Stimulated activated memory B cell treated with anti-CD40 and anti-IgM and Interleukin-4, amounts not matched to agents 10 μg/mL and 1 μg/mL and 100 μg/mL, for 72 hours (primary cell): ENCODE data around the gene GLYATL1.

Experiments
- ATAC-seq: fragments of 150-1000 bp; cut with Tn5 transposase; 2 replicates; pipeline ENCODE4 v1.10.0; 2021
- H3K27ac Mint-ChIP-seq: one replicate; pipeline ENCODE4 v1.8.0; 2022; ENCODE audit warnings: mild to moderate bottlenecking, mixed read lengths
- H3K27me3 Mint-ChIP-seq: one replicate; pipeline ENCODE4 v1.8.0; 2022; ENCODE audit warnings: mixed read lengths
- H3K36me3 Mint-ChIP-seq: one replicate; pipeline ENCODE4 v1.8.0; 2022; ENCODE audit warnings: mixed read lengths
- H3K4me1 Mint-ChIP-seq: one replicate; pipeline ENCODE4 v1.8.0; 2022; ENCODE audit warnings: mixed read lengths
- H3K4me3 Mint-ChIP-seq: one replicate; pipeline ENCODE4 v1.8.0; 2022; ENCODE audit warnings: mild to moderate bottlenecking, moderate library complexity, mixed read lengths
- H3K9me3 Mint-ChIP-seq: one replicate; pipeline ENCODE4 v1.8.0; 2022; ENCODE audit warnings: mixed read lengths

Gene GLYATL1

DNA sequence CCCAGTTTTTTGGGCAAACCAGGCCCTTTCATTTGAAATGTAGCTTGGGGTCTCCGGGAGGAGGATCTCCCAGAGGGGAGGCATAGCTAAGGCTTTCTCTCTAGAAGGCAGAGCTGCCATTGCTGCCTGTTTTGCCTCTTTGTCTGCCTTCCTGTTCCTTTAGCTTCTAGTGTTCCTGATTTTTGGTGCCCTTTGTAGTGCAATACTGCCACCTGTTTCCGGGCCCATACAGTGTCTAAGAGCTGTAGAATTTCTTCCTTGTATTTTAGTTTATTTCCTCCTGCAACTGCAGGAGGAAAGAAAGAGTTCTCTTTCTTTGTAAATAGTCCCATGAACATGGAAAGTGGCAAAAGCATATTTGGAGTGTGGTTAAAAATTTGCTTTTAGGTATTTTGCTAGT, 19.3 kb upstream of the GLYATL1 start:
- Mint-ChIP-seq H3K36me3 (no peaks in the 10 kb centered on the region), H3K9me3 (peaks cover 17% of the 10 kb centered on the region), H3K27me3 (peaks cover 16% of the 10 kb centered on the region), H3K27ac (no peak overlapping the region), H3K4me3 (no peak overlapping the region), H3K4me1 (peaks cover 12% of the 10 kb centered on the region)
- no peak for ATAC-seq

DNA sequence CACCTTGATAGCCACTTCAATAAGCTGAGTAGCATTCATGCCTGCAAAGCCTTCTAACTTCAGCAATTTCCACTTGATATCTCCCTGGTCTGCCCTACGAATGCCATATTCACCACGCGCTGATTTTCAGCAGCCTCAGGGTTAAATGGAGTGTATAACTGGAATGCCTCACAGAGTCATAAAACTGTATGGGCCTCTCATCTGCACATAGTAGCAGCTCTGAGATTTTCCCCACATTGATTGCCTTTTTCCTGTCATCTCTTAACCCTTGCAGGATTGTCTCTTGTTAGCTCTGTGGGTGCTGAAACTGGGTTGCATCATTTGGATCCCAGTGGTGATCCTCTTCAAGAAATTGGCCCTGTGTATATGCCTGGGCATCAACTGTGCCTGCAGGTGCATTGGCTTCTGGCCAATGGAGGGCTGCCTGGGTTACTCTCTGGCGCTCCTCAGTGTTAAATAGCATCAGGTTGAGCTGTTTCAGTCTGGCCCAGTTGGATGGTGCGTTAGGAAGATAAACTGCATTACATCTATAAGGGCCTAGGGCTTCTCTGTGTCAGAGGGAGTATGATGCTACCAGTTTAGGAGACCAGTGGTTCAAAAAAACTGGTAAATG, 17.4 kb upstream of the GLYATL1 start:
- H3K27me3 Mint-ChIP-seq = peaks cover 10% of the 10 kb centered on the region
- peaks cover 8% of the 10 kb centered on the region for H3K9me3 Mint-ChIP-seq
- H3K4me1 Mint-ChIP-seq = peaks cover 12% of the 10 kb centered on the region
- ATAC-seq = no peak
- no peak overlapping the region for H3K27ac Mint-ChIP-seq
- no peak overlapping the region for H3K4me3 Mint-ChIP-seq
- H3K36me3 Mint-ChIP-seq = no peaks in the 10 kb centered on the region

DNA sequence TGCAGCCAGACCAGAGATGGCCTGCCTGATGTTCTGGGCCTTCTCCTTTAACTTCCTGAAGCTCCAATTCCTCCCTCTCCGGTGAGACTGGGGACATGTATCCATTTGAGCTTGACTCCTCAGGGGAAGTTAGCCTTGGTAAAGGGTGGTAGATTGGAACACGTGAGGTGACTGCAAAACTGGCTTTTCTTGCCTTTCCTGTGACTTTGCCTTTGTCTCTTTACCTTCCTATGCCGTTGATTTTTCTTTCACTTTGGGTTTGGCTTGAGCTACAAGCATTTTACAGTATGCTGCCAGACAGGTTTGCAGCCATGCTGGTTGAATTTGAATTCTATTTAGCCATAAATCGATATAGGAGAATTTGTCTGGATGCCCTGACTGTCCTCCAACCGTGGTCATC, 16.8 kb upstream of the GLYATL1 start:
- Mint-ChIP-seq H3K36me3 (no peaks in the 10 kb centered on the region), H3K27ac (no peak overlapping the region), H3K9me3 (peaks cover 5% of the 10 kb centered on the region), H3K4me1 (peaks cover 15% of the 10 kb centered on the region), H3K4me3 (no peak overlapping the region), H3K27me3 (peaks cover 10% of the 10 kb centered on the region)
- no peak for ATAC-seq

- H3K4me1 Mint-ChIP-seq = peaks cover 24% of the 10 kb centered on the region
- peaks cover 2% of the 10 kb centered on the region for H3K9me3 Mint-ChIP-seq
- peak overlapping the region; percentile 38 for H3K27ac Mint-ChIP-seq
- ATAC-seq = peak; percentile 72
- no peak overlapping the region for H3K4me3 Mint-ChIP-seq
- peaks cover 15% of the 10 kb centered on the region for H3K27me3 Mint-ChIP-seq
- no peaks in the 10 kb centered on the region for H3K36me3 Mint-ChIP-seq
These were observed 15.9 kb upstream of the GLYATL1 start for GRCh38 chr11:58923300-58923788.

- H3K4me1 Mint-ChIP-seq = peaks cover 24% of the 10 kb centered on the region
- H3K4me3 Mint-ChIP-seq = no peak overlapping the region
- ATAC-seq = no peak
- H3K27ac Mint-ChIP-seq = no peak overlapping the region
- H3K9me3 Mint-ChIP-seq = no peaks in the 10 kb centered on the region
- H3K27me3 Mint-ChIP-seq = peaks cover 23% of the 10 kb centered on the region
- H3K36me3 Mint-ChIP-seq = no peaks in the 10 kb centered on the region
These were observed 15.1 kb upstream of the GLYATL1 start for GRCh38 chr11:58924230-58924629.

DNA sequence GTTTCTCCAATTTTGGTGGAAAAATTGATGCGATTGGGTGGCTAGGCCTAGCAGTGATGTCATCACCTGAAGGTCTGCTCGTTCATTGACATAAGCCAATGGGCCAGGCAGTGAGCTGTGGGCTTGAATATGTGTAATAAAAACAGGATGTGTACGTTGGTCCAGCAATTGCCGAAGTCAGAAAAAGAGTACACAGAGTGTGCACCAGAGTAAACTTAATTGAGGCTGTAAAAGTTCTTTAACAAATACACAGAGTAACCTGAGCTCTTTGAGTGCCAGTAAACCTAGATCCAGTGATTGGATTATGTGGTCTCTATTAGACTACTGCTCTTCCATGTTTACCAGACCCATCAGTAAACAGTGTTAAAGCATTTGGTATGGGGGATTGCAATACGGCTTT, 13.0 kb upstream of the GLYATL1 start:
- no peak for ATAC-seq
- Mint-ChIP-seq H3K9me3 (no peaks in the 10 kb centered on the region), H3K27me3 (peaks cover 30% of the 10 kb centered on the region), H3K27ac (no peak overlapping the region), H3K4me3 (no peak overlapping the region), H3K36me3 (no peaks in the 10 kb centered on the region), H3K4me1 (peaks cover 24% of the 10 kb centered on the region)

- H3K27me3 Mint-ChIP-seq = peaks cover 30% of the 10 kb centered on the region
- no peaks in the 10 kb centered on the region for H3K9me3 Mint-ChIP-seq
- H3K4me1 Mint-ChIP-seq = peaks cover 24% of the 10 kb centered on the region
- no peaks in the 10 kb centered on the region for H3K36me3 Mint-ChIP-seq
- no peak overlapping the region for H3K27ac Mint-ChIP-seq
- no peak overlapping the region for H3K4me3 Mint-ChIP-seq
- ATAC-seq = no peak
These were observed 12.6 kb upstream of the GLYATL1 start for GRCh38 chr11:58926695-58927094.

- peaks cover 24% of the 10 kb centered on the region for H3K4me1 Mint-ChIP-seq
- H3K27ac Mint-ChIP-seq = no peak overlapping the region
- H3K27me3 Mint-ChIP-seq = peaks cover 30% of the 10 kb centered on the region
- no peaks in the 10 kb centered on the region for H3K36me3 Mint-ChIP-seq
- H3K4me3 Mint-ChIP-seq = peak overlapping the region; percentile 45
- no peaks in the 10 kb centered on the region for H3K9me3 Mint-ChIP-seq
- ATAC-seq = no peak
These were observed 11.7 kb upstream of the GLYATL1 start for GRCh38 chr11:58927393-58928106.

- Mint-ChIP-seq H3K4me1 (peaks cover 22% of the 10 kb centered on the region), H3K36me3 (no peaks in the 10 kb centered on the region), H3K4me3 (no peak overlapping the region)
These were observed 11.2 kb upstream of the GLYATL1 start for GRCh38 chr11:58928107-58928499.

GRCh38 chr11:58928691-58929090, 10.6 kb upstream of the GLYATL1 start:
- no peak for ATAC-seq
- no peaks in the 10 kb centered on the region for H3K36me3 Mint-ChIP-seq
- H3K4me3 Mint-ChIP-seq = no peak overlapping the region
- H3K27me3 Mint-ChIP-seq = peaks cover 22% of the 10 kb centered on the region
- no peak overlapping the region for H3K27ac Mint-ChIP-seq
- no peaks in the 10 kb centered on the region for H3K9me3 Mint-ChIP-seq
- H3K4me1 Mint-ChIP-seq = peaks cover 16% of the 10 kb centered on the region

More at GRCh38 chr11:58928107-58928499, 11.2 kb upstream of the GLYATL1 start:
- Mint-ChIP-seq H3K27ac (no peak overlapping the region), H3K9me3 (no peaks in the 10 kb centered on the region), H3K27me3 (peaks cover 28% of the 10 kb centered on the region)
- ATAC-seq = no peak

DNA sequence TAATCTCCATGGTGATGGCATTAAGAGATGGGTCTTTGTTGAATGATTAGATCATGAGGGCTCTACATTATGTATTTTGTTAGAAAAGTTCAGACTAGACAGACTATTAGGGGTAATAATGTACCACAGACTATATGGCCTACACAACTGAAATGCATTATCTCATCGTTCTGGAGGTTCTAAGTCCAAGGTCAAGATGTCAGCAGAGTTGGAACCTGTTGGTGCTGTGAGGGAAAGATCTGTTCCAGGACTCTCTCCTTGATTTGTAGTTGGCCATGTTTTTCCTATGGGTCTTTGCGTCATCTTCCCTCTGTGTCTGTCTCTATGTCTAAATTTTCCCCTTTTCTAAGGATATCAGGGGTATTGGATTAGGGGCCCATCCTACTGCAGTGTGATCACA, 8.4 kb upstream of the GLYATL1 start:
- H3K4me3 Mint-ChIP-seq = no peak overlapping the region
- H3K4me1 Mint-ChIP-seq = peaks cover 13% of the 10 kb centered on the region
- H3K27ac Mint-ChIP-seq = no peak overlapping the region
- no peaks in the 10 kb centered on the region for H3K9me3 Mint-ChIP-seq
- no peak for ATAC-seq
- no peaks in the 10 kb centered on the region for H3K36me3 Mint-ChIP-seq
- H3K27me3 Mint-ChIP-seq = peaks cover 19% of the 10 kb centered on the region

- no peaks in the 10 kb centered on the region for H3K4me1 Mint-ChIP-seq
- H3K4me3 Mint-ChIP-seq = no peak overlapping the region
- no peaks in the 10 kb centered on the region for H3K36me3 Mint-ChIP-seq
- no peak for ATAC-seq
- H3K27me3 Mint-ChIP-seq = peaks cover 11% of the 10 kb centered on the region
- no peaks in the 10 kb centered on the region for H3K9me3 Mint-ChIP-seq
- no peak overlapping the region for H3K27ac Mint-ChIP-seq
These were observed 5.6 kb upstream of the GLYATL1 start for GRCh38 chr11:58933661-58934060.

GRCh38 chr11:58934945-58935513, 4.3 kb upstream of the GLYATL1 start:
- H3K27ac Mint-ChIP-seq = no peak overlapping the region
- H3K27me3 Mint-ChIP-seq = no peaks in the 10 kb centered on the region
- no peaks in the 10 kb centered on the region for H3K36me3 Mint-ChIP-seq
- H3K4me3 Mint-ChIP-seq = no peak overlapping the region
- H3K4me1 Mint-ChIP-seq = no peaks in the 10 kb centered on the region
- H3K9me3 Mint-ChIP-seq = no peaks in the 10 kb centered on the region
- ATAC-seq = no peak

GRCh38 chr11:58938398-58938797, 890 bp upstream of the GLYATL1 start:
- Mint-ChIP-seq H3K4me3 (no peak overlapping the region), H3K27me3 (no peaks in the 10 kb centered on the region), H3K27ac (no peak overlapping the region), H3K4me1 (no peaks in the 10 kb centered on the region), H3K9me3 (no peaks in the 10 kb centered on the region), H3K36me3 (no peaks in the 10 kb centered on the region)
- no peak for ATAC-seq

- H3K27ac Mint-ChIP-seq = no peak overlapping the region
- H3K27me3 Mint-ChIP-seq = no peaks in the 10 kb centered on the region
- H3K36me3 Mint-ChIP-seq = no peaks in the 10 kb centered on the region
- H3K4me3 Mint-ChIP-seq = no peak overlapping the region
- H3K4me1 Mint-ChIP-seq = no peaks in the 10 kb centered on the region
- ATAC-seq = no peak
- H3K9me3 Mint-ChIP-seq = no peaks in the 10 kb centered on the region
These were observed 740 bp downstream of the GLYATL1 start for GRCh38 chr11:58940028-58940427.

GRCh38 chr11:58941838-58942237, 2.5 kb downstream of the GLYATL1 start:
- Mint-ChIP-seq H3K36me3 (no peaks in the 10 kb centered on the region), H3K4me1 (no peaks in the 10 kb centered on the region), H3K27ac (no peak overlapping the region), H3K27me3 (no peaks in the 10 kb centered on the region), H3K4me3 (no peak overlapping the region), H3K9me3 (no peaks in the 10 kb centered on the region)
- no peak for ATAC-seq
